SJSA1 (cell line): Measurements from ENCODE around the gene DIP2C. TPM values are rescaled to one million over a fixed set of nuclear protein-coding genes. Genes with fewer than 3 reads are reported as not detected.

Experiments used
- DNase-seq, 2 experiments: peaks; one replicate each; pipeline ENCODE4 v3.0.0-alpha.2; 2015 to 2020; ENCODE audit warnings: low spot score in 2 of 2, low read depth in 1 of 2
- H3K27ac ChIP-seq: fragments of 250-450 bp; sonication (Bioruptor Pico); 2 replicates; pipeline ENCODE4 v1.5.1; 2020; ENCODE audit warnings: mild to moderate bottlenecking, moderate library complexity
- H3K27me3 ChIP-seq: fragments of 250-450 bp; sonication (Bioruptor Pico); replicated peaks from 2 replicates; pipeline ENCODE4 v1.5.1; 2020; ENCODE audit warnings: mild to moderate bottlenecking, moderate library complexity
- H3K36me3 ChIP-seq: fragments of 250-450 bp; sonication (Bioruptor Pico); 2 replicates; pipeline ENCODE4 v1.5.1; 2020; ENCODE audit warnings: mild to moderate bottlenecking
- H3K4me1 ChIP-seq: fragments of 250-450 bp; sonication (Bioruptor Pico); replicated peaks from 2 replicates; pipeline ENCODE4 v1.6.1; 2021; ENCODE audit warnings: mild to moderate bottlenecking
- H3K4me3 ChIP-seq: fragments of 250-450 bp; sonication (Bioruptor Pico); 2 replicates; pipeline ENCODE4 v1.5.1; 2020; ENCODE audit warnings: mild to moderate bottlenecking
- H3K9me3 ChIP-seq: fragments of 250-450 bp; sonication (Bioruptor Pico); replicated peaks from 2 replicates; pipeline ENCODE4 v1.5.1; 2020; ENCODE audit warnings: mild to moderate bottlenecking
- total RNA-seq: library from RNA; depleted of rRNA; stranded (reverse); fragments of >200 nt; shearing (Covaris generic); gene quantifications from 2 replicates; pipeline ENCODE4 v1.2.3, GENCODE V29; 2014

DIP2C gene
- total RNA-seq, 1 experiment from 2014 or later: 17.5 TPM

DNA sequence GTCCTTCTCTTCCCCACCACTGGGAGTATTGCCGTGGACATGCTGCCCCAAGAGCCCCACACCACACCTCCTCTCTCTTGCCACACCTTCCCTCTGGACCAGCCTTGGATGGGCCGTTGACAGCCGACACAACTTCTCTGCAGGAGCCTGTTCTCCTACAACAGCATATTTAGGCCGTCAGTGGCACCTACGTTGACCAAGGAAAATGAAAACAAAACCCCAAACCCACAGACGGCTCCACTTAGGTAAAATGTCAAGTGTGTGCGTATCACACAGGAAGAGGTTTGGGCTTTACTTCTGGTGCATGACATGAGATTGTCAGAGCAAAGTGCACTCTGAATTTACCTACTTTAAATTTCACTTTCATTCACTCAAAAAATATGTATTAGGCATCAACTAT lies 307.7 kb downstream of the DIP2C start:
- H3K9me3 ChIP-seq: peaks cover 3% of the 10 kb centered on the region; the same call in 1 of the 2 replicates
- no peak overlapping the region for H3K27ac ChIP-seq
- DNase-seq: no peak
- H3K36me3 ChIP-seq: peaks cover 71% of the 10 kb centered on the region
- no peak overlapping the region for H3K4me3 ChIP-seq
- H3K4me1 ChIP-seq: no peaks in the 10 kb centered on the region
- H3K27me3 ChIP-seq: no peaks in the 10 kb centered on the region

DNA sequence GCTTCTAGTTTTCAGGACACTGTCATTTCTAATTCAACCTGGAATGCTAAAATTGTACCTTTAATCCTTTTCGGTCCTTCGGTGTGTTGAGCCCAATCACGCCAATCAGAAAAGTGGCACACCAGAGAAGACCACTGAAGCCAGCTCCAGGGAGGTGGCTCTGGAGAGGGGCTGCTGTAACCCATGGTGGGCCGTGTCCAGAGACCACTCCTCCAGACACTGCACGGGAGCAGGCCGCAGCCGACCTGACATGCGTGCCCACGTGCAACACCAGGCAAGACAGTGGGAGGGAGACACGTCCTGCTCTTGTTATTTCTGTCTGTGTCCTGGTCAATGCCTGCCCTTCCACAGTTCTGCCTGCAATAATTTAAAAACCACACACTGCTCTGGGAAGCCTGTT lies 308.1 kb downstream of the DIP2C start:
- Histone ChIP-seq H3K4me3 (no peak overlapping the region), H3K4me1 (no peaks in the 10 kb centered on the region), H3K27me3 (no peaks in the 10 kb centered on the region), H3K36me3 (peaks cover 67% of the 10 kb centered on the region), H3K9me3 (peaks cover 3% of the 10 kb centered on the region; the same call in 1 of the 2 replicates), H3K27ac (no peak overlapping the region)
- no peak for DNase-seq

DNA sequence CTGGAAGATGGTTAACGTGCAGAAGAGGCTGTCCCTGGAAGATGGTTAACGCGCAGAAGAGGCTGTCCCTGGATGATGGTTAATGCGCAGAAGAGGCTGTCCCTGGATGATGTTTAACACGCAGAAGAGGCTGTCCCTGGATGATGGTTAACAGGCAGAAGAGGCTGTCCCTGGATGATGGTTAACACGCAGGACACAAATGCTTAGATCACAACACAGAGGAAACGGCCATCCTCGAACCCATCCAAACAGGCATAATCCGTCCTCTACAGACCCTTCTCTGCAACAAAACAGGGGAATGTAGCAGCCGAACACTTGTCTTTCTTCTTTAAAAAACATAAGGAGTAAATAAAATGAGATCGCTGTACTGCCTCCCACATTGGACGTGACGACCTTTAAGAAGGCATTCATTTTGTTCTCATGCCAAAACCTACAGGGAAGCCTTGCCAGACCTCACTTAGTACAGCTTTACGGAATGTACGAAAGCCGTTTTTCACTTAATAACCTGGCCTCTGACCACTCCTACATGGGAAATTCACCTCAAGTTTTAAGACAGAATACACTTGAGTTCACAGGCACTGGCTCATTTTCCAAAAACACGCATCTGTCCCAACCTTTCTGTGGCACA lies 309.0 kb downstream of the DIP2C start:
- no peak for DNase-seq
- no peak overlapping the region for H3K27ac ChIP-seq

DNA sequence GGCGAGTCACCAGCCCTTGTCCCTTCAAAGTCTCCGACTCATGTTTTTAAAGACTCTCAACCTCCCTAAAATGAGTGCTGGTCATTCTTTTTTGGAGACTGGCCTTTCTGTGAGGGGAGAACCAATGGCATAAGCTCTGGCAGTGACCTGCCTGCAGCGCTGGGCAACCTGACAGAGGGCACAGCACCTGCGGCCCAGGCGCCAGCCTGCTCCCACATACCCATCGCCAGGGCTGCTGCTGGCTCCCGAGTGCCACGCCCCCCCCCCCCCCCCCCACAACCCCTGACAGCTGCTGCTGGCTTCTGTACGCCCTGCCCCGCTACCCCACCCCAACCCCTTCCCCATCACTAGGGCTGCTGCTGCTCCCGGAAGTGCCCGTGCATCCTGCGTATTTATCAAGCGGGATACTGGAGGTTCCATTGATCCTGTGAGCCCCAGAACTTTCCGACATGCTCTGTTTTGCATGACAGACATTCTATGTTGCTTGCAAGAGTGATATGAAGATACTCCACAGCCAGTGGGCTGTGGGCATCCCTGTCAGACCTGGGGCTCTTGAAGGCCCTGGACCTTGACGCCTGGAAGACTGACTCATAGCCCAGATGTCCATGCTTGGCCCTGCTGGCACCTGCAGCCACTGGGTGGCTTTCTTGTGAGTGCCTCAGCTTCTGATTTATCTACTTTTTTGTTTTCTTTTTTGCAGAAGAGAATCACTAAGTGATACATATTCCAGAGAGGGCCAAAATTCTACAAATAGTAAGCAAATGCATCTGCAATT lies 310.4 kb downstream of the DIP2C start:
- no peak for DNase-seq
- Histone ChIP-seq H3K9me3 (peaks cover 3% of the 10 kb centered on the region; the same call in 1 of the 2 replicates), H3K4me1 (peaks cover 7% of the 10 kb centered on the region), H3K4me3 (no peak overlapping the region), H3K36me3 (peaks cover 72% of the 10 kb centered on the region), H3K27ac (no peak overlapping the region), H3K27me3 (no peaks in the 10 kb centered on the region)

More for the DNA sequence above, 309.0 kb downstream of the DIP2C start:
- peaks cover 3% of the 10 kb centered on the region; the same call in 1 of the 2 replicates for H3K9me3 ChIP-seq
- no peaks in the 10 kb centered on the region for H3K27me3 ChIP-seq
- peaks cover 69% of the 10 kb centered on the region for H3K36me3 ChIP-seq
- no peak overlapping the region for H3K4me3 ChIP-seq
- no peaks in the 10 kb centered on the region for H3K4me1 ChIP-seq

DNA sequence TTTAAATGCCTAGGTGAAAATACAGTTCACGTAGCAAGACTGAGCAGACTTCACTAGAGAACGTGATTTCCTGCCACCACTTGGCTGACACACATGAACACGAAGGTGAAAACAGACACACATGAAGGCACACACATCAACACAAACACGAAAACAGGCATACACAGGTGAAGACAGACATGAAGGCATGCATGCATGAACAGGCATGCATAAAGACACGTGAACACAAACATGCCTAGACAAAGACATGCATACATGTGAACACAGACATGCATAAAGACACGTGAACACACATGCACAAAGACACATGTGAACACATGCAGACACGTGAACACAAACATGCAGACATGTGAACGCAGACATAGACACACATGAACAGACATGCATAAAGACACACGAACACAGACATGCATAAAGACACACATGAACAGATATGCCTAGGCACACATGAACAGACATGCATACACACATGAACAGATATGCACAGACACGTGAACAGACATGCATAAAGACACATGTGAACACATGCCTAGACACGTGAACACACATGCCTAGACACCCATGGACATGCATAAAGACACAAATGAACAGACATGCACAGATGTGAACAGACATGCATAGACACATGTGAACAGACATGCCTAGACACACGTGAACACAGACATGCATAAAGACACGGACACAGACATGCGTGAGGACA lies 311.1 kb downstream of the DIP2C start:
- H3K36me3 ChIP-seq: peaks cover 69% of the 10 kb centered on the region
- H3K4me1 ChIP-seq: peaks cover 15% of the 10 kb centered on the region
- H3K9me3 ChIP-seq: peaks cover 3% of the 10 kb centered on the region; the same call in 1 of the 2 replicates
- H3K4me3 ChIP-seq: no peak overlapping the region
- DNase-seq: no peak
- no peak overlapping the region for H3K27ac ChIP-seq
- no peaks in the 10 kb centered on the region for H3K27me3 ChIP-seq

DNA sequence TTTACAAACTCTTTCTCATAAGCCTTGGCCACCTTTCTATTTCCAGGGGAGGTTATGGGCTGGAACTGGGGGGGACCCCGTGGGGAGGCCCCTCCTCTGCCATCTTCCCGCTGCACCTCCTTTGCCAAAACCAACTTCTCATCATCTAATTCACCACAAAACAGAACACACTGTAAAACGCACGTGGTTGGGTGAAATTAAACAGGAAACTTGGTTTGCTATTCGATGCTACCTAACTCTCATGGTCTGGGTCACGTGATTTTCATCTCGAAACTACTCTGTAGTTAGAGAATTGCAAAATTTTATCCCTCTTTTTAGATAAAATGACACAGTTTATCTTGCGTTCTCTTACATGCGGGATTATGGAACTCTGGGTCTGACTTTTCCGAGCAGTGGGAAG lies 312.2 kb downstream of the DIP2C start:
- H3K9me3 ChIP-seq: peaks cover 3% of the 10 kb centered on the region; the same call in 1 of the 2 replicates
- no peak overlapping the region for H3K4me3 ChIP-seq
- H3K36me3 ChIP-seq: peaks cover 64% of the 10 kb centered on the region
- peaks cover 24% of the 10 kb centered on the region for H3K4me1 ChIP-seq
- no peak overlapping the region for H3K27ac ChIP-seq
- no peaks in the 10 kb centered on the region for H3K27me3 ChIP-seq
- no peak for DNase-seq

DNA sequence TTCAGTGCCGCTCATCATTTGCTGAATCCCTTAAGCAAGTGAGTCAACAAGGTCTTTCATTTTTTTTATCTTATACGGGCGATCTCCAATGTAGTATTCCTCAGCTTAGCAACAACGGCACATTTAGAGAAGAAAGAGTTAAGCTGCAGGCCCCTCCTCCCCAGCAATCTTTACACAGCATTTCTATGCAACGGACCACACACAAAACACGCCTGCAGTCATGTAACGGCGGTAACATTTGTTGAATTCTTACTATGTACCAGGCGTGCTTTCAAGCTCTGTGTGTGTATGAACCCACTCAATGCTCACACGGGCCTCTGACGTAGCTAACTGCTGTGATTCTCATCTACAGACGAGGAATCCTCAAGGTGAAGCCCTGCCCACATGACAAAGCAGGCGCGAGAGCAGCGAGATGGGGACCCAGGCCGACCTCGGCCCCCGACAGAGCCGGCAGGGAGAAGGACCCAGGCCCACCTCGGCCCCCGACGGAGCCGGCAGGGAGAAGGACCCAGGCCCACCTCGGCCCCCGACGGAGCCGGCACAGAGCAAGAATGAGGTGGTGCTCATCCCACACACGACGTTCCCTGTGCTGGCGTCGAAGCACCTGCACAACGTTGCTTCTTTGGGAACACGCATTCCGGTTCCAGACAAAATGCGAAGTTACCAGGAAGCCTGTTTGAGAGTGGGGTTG lies 313.5 kb downstream of the DIP2C start:
- no peak overlapping the region for H3K4me3 ChIP-seq
- H3K9me3 ChIP-seq: peaks cover 3% of the 10 kb centered on the region; the same call in 1 of the 2 replicates
- no peak overlapping the region for H3K27ac ChIP-seq
- peaks cover 56% of the 10 kb centered on the region for H3K36me3 ChIP-seq
- H3K27me3 ChIP-seq: no peaks in the 10 kb centered on the region
- H3K4me1 ChIP-seq: peaks cover 29% of the 10 kb centered on the region
- DNase-seq: no peak

DNA sequence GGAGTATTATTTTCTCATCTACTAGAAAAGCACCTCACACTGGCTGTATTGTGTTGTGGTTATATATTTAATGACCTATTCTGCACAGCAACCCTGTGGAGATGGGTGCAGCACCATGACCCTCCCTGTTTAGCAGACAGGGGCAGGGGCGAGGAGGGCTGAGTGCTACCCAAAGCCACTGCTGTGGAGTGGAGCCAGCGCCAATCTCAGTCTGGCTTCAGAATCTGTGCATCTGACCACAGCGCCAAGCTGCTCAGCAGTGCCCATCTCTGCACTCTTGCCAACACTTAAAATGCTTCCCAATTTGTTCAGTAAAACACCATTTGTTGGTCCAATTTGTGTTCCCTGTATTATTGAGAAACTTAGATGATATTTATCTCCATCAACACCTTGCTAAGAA lies 315.1 kb downstream of the DIP2C start:
- Histone ChIP-seq H3K27ac (no peak overlapping the region), H3K4me3 (no peak overlapping the region), H3K4me1 (peaks cover 45% of the 10 kb centered on the region), H3K36me3 (peaks cover 52% of the 10 kb centered on the region), H3K27me3 (no peaks in the 10 kb centered on the region), H3K9me3 (peaks cover 3% of the 10 kb centered on the region; the same call in 1 of the 2 replicates)
- no peak for DNase-seq

DNA sequence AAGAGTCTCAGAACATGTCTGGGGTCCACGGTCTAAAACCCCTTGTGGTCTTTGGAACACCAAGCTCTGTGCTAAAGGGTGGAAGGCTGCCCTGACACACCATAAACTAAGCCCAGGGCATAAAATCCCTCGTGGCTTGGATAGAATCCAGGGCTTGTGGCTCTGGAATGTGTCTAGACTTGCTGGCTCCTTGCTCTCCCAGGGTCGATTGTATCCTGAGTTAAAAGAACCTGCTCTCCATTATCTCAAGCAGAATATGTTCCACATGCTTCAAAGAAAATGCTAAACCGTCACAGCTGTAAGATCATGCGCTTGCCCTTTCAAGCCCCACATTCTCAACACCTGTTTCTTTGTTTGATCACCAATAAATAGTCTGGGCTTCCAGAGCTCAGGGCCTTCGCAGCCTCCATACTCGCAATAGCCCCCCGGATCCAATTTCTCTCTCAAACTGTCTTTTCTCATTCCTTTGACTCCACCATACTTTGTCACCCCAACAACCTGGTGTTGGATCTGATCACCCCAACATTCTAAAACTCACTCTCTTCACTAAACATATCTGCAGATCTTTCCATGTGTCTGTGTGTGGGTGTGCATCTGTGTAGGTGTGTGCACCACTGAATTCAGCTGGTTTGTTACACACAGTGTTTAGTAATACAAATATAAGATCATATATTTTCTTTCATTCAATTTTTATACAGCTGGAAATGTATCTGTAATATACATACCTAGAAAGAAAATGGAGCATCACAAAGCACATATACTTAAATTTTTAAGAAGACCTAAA lies 315.8 kb downstream of the DIP2C start:
- H3K4me3 ChIP-seq: no peak overlapping the region
- peaks cover 49% of the 10 kb centered on the region for H3K4me1 ChIP-seq
- H3K9me3 ChIP-seq: peaks cover 3% of the 10 kb centered on the region; the same call in 1 of the 2 replicates
- peak; percentile 72 to 80 for DNase-seq
- no peaks in the 10 kb centered on the region for H3K27me3 ChIP-seq
- peaks cover 56% of the 10 kb centered on the region for H3K36me3 ChIP-seq
- H3K27ac ChIP-seq: peak overlapping the region; percentile 40

DNA sequence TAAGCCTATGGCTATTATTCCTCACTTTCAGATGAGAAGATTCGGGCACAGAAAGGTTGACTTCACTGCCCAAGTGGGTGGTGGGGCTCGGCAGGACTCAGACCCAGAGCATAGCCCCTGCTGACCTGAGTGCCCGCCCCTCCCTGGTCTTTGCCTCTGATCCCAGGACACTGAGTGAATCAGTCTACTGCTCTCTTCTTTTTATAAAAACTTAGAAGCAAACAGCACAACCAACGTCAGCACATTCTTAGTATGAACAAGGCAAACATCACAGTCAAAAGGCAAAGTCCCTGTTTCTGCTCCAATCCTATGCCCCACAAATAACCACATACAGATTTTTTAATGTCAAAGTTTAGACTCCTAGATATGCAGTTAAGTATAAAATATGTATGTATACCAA lies 316.5 kb downstream of the DIP2C start:
- peak in 1 of 2 experiments; percentile 47 for DNase-seq
- peak overlapping the region; percentile 40; the same call in 1 of the 2 replicates for H3K27ac ChIP-seq
- no peaks in the 10 kb centered on the region for H3K27me3 ChIP-seq
- H3K9me3 ChIP-seq: no peaks in the 10 kb centered on the region
- H3K4me1 ChIP-seq: peaks cover 49% of the 10 kb centered on the region
- peaks cover 55% of the 10 kb centered on the region for H3K36me3 ChIP-seq
- H3K4me3 ChIP-seq: no peak overlapping the region

DNA sequence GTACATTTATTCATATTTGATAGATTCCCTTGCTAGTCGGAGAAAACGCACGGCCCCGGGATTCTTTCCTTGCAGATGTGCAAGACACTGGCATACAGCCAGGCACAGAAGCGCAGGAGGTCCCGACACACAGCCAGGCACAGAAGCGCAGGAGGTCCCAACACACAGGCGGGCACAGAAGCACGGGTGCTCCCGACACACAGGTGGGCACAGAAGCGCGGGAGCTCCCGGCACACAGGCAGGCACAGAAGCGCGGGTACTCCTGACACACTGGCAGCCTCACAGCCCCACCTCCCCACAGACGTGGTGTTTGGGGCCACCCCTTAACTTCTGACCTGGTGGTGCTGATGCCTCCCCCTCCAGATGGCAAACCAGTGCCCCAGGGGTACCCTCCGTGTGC lies 316.9 kb downstream of the DIP2C start:
- no peak for DNase-seq
- Histone ChIP-seq H3K27me3 (no peaks in the 10 kb centered on the region), H3K4me1 (peaks cover 49% of the 10 kb centered on the region), H3K4me3 (no peak overlapping the region), H3K36me3 (peaks cover 52% of the 10 kb centered on the region), H3K27ac (0 out of 2 replicates have a peak overlapping the region, but pooled peaks have one; percentile 40), H3K9me3 (no peaks in the 10 kb centered on the region)

DNA sequence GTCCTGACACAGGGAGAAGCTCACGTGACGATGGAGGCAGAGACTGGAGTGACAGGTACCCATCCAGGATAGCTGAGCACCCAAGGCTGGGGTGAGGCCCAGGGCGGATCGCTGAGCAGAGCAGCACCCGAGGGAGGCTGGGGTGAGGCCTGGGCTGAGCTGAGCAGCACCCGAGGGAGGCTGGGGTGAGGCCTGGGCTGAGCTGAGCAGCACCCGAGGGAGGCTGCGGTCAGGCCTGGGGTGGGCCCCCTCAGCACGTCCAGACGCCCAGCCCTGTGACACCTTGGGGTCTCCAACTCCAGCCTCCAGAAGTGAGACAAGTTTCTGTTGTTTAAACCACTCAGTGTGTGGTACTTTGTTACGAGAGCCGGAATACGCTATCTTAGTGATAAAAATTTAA lies 318.0 kb downstream of the DIP2C start:
- no peaks in the 10 kb centered on the region for H3K27me3 ChIP-seq
- H3K9me3 ChIP-seq: no peaks in the 10 kb centered on the region
- H3K27ac ChIP-seq: no peak overlapping the region
- no peak overlapping the region for H3K4me3 ChIP-seq
- H3K4me1 ChIP-seq: peaks cover 49% of the 10 kb centered on the region
- DNase-seq: no peak
- peaks cover 56% of the 10 kb centered on the region for H3K36me3 ChIP-seq

DNA sequence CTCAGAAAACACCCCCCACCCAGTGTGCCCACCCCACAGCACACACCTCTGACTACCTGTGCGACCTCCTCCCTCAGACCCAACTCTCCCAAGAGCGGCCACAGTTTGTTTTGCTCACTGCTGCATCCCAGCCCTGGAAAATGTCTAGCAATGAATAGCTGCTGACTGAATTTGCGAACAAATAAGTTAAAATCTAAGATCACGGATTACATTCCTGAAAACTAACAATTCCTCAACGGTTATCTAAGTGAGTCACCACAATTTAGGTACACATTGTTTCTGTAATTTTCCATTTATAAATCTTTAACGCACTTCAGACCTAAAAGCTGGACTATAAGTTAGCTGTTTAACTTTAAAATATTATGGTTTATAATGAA lies 319.0 kb downstream of the DIP2C start:
- DNase-seq: peak in 1 of 2 experiments; percentile 22
- H3K27me3 ChIP-seq: no peaks in the 10 kb centered on the region
- H3K4me1 ChIP-seq: peaks cover 49% of the 10 kb centered on the region
- no peaks in the 10 kb centered on the region for H3K9me3 ChIP-seq
- peak overlapping the region; percentile 55 for H3K27ac ChIP-seq
- no peak overlapping the region for H3K4me3 ChIP-seq
- peaks cover 58% of the 10 kb centered on the region for H3K36me3 ChIP-seq
